Panc1 (cell line): ENCODE data around the gene IL1R1. TPM values are rescaled to one million over a fixed set of nuclear protein-coding genes. Genes with fewer than 3 reads are reported as not detected.

ENCODE experiments used
- ATAC-seq: fragments of 200-7000 bp; cut with Tn5 transposase; 2 replicates; pipeline ENCODE4 v1.9.1; 2020; ENCODE audit warnings: mild to moderate bottlenecking, moderate library complexity
- BruUV-seq: library from RNA; stranded (reverse); fragments of 400-500 nt; replicated peaks from 2 replicates; lab custom pipeline; 2021; lab: Mats Ljungman, UMichigan
- CTCF ChIA-PET: fragments of 300-600 bp; sonication (Branson Sonifier 250); formaldehyde crosslinking; loops from one replicate; lab custom pipeline; 2022; ENCODE audit warnings: antibody characterized with exemption; lab: Charles Lee
- POLR2A ChIA-PET: fragments of 300-600 bp; sonication (Branson Sonifier 250); formaldehyde crosslinking; loops from one replicate; lab custom pipeline; 2022; ENCODE audit warnings: antibody characterized with exemption; lab: Charles Lee
- DNase-seq: peaks from one replicate; pipeline ENCODE4 v3.0.0-alpha.2; 2010; ENCODE audit warnings: low read depth, low spot score
- H3K27ac ChIP-seq: 2 replicates; pipeline ENCODE4 v1.5.1; 2011; ENCODE audit warnings: mild to moderate bottlenecking, low read length, inconsistent platforms
- H3K27me3 ChIP-seq: fragments of 200-500 bp; sonication (Bioruptor generic); 2 replicates; pipeline ENCODE4 v1.6.0; 2014; ENCODE audit warnings: low read length, inconsistent platforms; ENCODE audit not compliant: control insufficient read depth, insufficient read depth
- H3K36me3 ChIP-seq: fragments of 200-500 bp; sonication (Bioruptor generic); 2 replicates; pipeline ENCODE4 v1.5.1; 2014; ENCODE audit warnings: inconsistent platforms, mild to moderate bottlenecking, low read length, moderate library complexity; ENCODE audit not compliant: control insufficient read depth, insufficient read depth
- H3K4me1 ChIP-seq: 2 replicates; pipeline ENCODE4 v1.5.1; 2011; ENCODE audit warnings: inconsistent platforms, mild to moderate bottlenecking, low read length, moderate library complexity; ENCODE audit not compliant: control insufficient read depth, insufficient read depth
- H3K4me3 ChIP-seq, 2 experiments: 2 replicates each; pipeline ENCODE4 v1.5.1; 2011 to 2012; ENCODE audit warnings: low read depth in 2 of 2, low read length in 2 of 2, mild to moderate bottlenecking in 2 of 2, inconsistent platforms in 1 of 2, moderate library complexity in 1 of 2
- H3K9me3 ChIP-seq: fragments of 200-500 bp; sonication (Bioruptor generic); 2 replicates; pipeline ENCODE4 v1.5.1; 2014; ENCODE audit warnings: low read depth, mild to moderate bottlenecking, inconsistent platforms, low read length, moderate library complexity; ENCODE audit not compliant: control insufficient read depth, insufficient read depth
- CTCF ChIP-seq: fragments of 450-650 bp; IDR thresholded peaks from 2 replicates; pipeline ENCODE4 v1.5.1; 2017; ENCODE audit warnings: mild to moderate bottlenecking
- POLR2AphosphoS5 ChIP-seq: IDR thresholded peaks from 2 replicates; pipeline ENCODE4 v1.6.1; 2012; ENCODE audit warnings: mild to moderate bottlenecking, low read depth, low read length, moderate library complexity
- REST ChIP-seq, 2 experiments: IDR thresholded peaks; 2 replicates each; pipeline ENCODE4 v1.6.1; 2011 to 2012; ENCODE audit warnings: low read depth in 2 of 2, control low read depth in 1 of 2, low read length in 1 of 2, mild to moderate bottlenecking in 1 of 2, moderate library complexity in 1 of 2; ENCODE audit not compliant: insufficient read depth in 1 of 2
- SIN3A ChIP-seq: IDR thresholded peaks from 2 replicates; pipeline ENCODE4 v1.6.1; 2012; ENCODE audit warnings: low read depth, mild to moderate bottlenecking, low read length, moderate library complexity, borderline replicate concordance; ENCODE audit not compliant: insufficient read depth
- TCF7L2 ChIP-seq: IDR thresholded peaks from 2 replicates; pipeline ENCODE4 v1.6.1; 2011; ENCODE audit warnings: mild to moderate bottlenecking, low read depth, low read length, inconsistent platforms
- in situ Hi-C: cut with HindIII; loops from 2 replicates; pipeline ENCODE4 v1.10.0; 2016; ENCODE audit warnings: low sequenced_read_pairs, low pct_unique_long_range_greater_than_20kb
- intact Hi-C: fragments of 100-400 bp; cut with micrococcal nuclease; formaldehyde crosslinking; loops from one replicate; pipeline ENCODE4 v1.10.0; 2022; ENCODE audit not compliant: unreplicated experiment
- total RNA-seq: library from RNA; stranded (reverse); gene quantifications from one replicate; pipeline ENCODE4 v1.2.1, GENCODE V29; 2021; ENCODE audit not compliant: unreplicated experiment

Gene IL1R1
- total RNA-seq, 1 experiment from 2014 or later: 7.1 TPM

GRCh38 chr2:102181376-102181775, 38.8 kb downstream of the IL1R1 start:
- no peak overlapping the region for H3K27ac ChIP-seq
- H3K4me3 ChIP-seq: no peak overlapping the region
- ChIA-PET POLR2A (no interaction called here), CTCF (interaction anchor here (0.6 kb wide), 2 partner anchors 177 to 711 kb away, joined by 5 to 6 read pairs; no protein-coding TSS in a partner anchor)
- no TSS peak for BruUV-seq
- ATAC-seq (no peak), DNase-seq (no peak)
- intact Hi-C loops (no loop called here), in situ Hi-C loops (no loop called here)
- H3K36me3 ChIP-seq: no peaks in the 10 kb centered on the region
- no peaks in the 10 kb centered on the region; the same call in 1 of the 2 replicates for H3K27me3 ChIP-seq
- no peaks in the 10 kb centered on the region for H3K4me1 ChIP-seq
- H3K9me3 ChIP-seq: no peaks in the 10 kb centered on the region
- TF ChIP-seq REST (IDR thresholded peaks at IDR 0.05; ENCODE audit: insufficient read depth in 1 of 2, low read depth in 2 of 2, low read length in 1 of 2) (no peak), POLR2AphosphoS5 (no peak), TCF7L2 (no peak), CTCF (no peak), SIN3A (no peak)

GRCh38 chr2:102181919-102182635, 39.5 kb downstream of the IL1R1 start:
- H3K36me3 ChIP-seq: no peaks in the 10 kb centered on the region
- no peaks in the 10 kb centered on the region for H3K9me3 ChIP-seq
- POLR2A ChIA-PET: no interaction called here
- intact Hi-C loops (no loop called here), in situ Hi-C loops (no loop called here)
- no peak for DNase-seq
- no peak for ATAC-seq
- no TSS peak for BruUV-seq
- CTCF ChIA-PET: interaction anchor here (0.6 kb wide), 1 partner anchor 178 kb away, joined by 5 read pairs; no protein-coding TSS in a partner anchor
- no peaks in the 10 kb centered on the region; the same call in 1 of the 2 replicates for H3K27me3 ChIP-seq
- TF ChIP-seq TCF7L2 (no peak), CTCF (no peak), POLR2AphosphoS5 (no peak), REST (IDR thresholded peaks at IDR 0.05; ENCODE audit: insufficient read depth in 1 of 2, low read depth in 2 of 2, low read length in 1 of 2) (no peak), SIN3A (no peak)
- no peak overlapping the region for H3K27ac ChIP-seq
- H3K4me1 ChIP-seq: no peaks in the 10 kb centered on the region
- no peak overlapping the region for H3K4me3 ChIP-seq
